ENCODE measurements around the gene IGFBP3.

The IGFBP3 gene

DNA sequence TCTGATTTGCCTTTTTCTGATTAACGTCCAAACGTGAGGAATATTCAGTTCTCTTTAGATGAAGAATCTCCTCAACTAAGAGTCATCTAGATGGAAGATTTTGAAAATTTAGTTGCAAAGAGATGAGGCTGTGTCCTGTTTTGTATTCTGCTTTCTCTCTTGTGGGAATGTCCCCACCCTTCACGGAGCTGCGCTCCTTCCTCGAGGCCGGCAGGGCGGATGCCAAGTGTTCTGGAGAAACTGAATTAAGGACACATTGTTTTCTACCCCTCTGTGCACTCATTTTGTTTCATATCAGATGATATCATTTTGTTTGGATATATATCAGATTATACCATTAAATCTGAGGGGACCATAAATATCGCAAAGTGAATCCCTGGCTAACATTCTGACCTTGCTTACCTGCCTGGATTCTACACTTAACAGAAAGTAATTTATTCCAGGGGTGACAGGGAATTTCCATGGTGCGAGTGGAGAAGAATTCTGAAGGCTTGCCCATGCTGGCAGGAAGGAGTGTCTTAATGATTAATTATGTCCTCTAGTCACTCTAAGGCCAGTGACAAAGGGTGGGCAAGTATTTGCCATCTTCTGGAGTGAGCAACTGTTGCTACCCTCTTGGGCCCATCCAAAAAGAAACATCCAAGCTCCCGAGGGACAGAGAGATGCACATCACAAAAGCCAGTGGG, 47.9 kb upstream of the IGFBP3 start:
- H3K4me2 ChIP-seq (ENCODE audit: insufficient read depth, low read length) = no peak overlapping the region
- no peaks in the 10 kb centered on the region for H3K79me2 ChIP-seq (ENCODE audit: insufficient read depth, low read length)
- DNase-seq = no peak
- H3K27me3 ChIP-seq (ENCODE audit: insufficient read depth, low read length, poor library complexity) = peaks cover 7% of the 10 kb centered on the region
- H3K9ac ChIP-seq (ENCODE audit: low read depth, low read length) = no peak overlapping the region
- H3K36me3 ChIP-seq (ENCODE audit: insufficient read depth, low read length) = no peaks in the 10 kb centered on the region
- TF ChIP-seq, protein P1, sequence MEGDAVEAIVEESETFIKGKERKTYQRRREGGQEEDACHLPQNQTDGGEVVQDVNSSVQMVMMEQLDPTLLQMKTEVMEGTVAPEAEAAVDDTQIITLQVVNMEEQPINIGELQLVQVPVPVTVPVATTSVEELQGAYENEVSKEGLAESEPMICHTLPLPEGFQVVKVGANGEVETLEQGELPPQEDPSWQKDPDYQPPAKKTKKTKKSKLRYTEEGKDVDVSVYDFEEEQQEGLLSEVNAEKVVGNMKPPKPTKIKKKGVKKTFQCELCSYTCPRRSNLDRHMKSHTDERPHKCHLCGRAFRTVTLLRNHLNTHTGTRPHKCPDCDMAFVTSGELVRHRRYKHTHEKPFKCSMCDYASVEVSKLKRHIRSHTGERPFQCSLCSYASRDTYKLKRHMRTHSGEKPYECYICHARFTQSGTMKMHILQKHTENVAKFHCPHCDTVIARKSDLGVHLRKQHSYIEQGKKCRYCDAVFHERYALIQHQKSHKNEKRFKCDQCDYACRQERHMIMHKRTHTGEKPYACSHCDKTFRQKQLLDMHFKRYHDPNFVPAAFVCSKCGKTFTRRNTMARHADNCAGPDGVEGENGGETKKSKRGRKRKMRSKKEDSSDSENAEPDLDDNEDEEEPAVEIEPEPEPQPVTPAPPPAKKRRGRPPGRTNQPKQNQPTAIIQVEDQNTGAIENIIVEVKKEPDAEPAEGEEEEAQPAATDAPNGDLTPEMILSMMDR (IDR thresholded peaks at IDR 0.05; ENCODE audit: borderline replicate concordance, extremely low read depth, low read length, poor library complexity, severe bottlenecking) = no peak
- TF ChIP-seq EZH2 (IDR thresholded peaks at IDR 0.05; ENCODE audit: borderline replicate concordance, low read depth, low read length, severe bottlenecking) = no peak
- no peaks in the 10 kb centered on the region for H4K20me1 ChIP-seq (ENCODE audit: insufficient read depth, low read length)
- ATAC-seq (ENCODE audit: insufficient read depth, low read depth) = no peak
- no peak overlapping the region for H2AFZ ChIP-seq (ENCODE audit: low read depth, low read length)
- no peak overlapping the region for H3K4me3 ChIP-seq (ENCODE audit: low read depth in 1 of 2, low read length in 2 of 2)
- H3K4me1 ChIP-seq (ENCODE audit: insufficient read depth, low read length) = no peaks in the 10 kb centered on the region
- H3K27ac ChIP-seq (ENCODE audit: low read length) = no peak overlapping the region
- no peaks in the 10 kb centered on the region for H3K9me3 ChIP-seq (ENCODE audit: insufficient read depth, low read length, severe bottlenecking)

DNA sequence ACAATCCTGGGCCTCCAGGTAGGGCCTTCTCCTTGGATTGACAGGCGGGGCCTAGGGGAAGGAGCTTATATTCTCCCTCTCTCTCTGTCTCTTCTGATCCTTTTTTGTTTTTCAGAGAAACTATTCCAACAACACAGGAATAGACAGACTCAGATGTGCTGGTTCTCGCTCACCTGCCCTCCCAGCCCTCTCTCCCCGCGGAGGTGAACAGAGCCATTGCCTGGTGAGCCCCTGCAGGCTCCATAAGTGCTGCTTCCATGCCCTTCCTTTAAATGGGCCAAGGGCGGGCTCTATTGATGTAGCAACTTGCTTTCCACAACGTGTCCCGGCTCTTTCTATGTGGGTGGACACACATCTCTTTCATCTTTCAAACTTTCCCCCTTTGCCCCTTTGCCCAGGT, 47.2 kb upstream of the IGFBP3 start:
- no peak overlapping the region for H3K4me2 ChIP-seq (ENCODE audit: insufficient read depth, low read length)
- H3K4me1 ChIP-seq (ENCODE audit: insufficient read depth, low read length) = no peaks in the 10 kb centered on the region
- H3K4me3 ChIP-seq (ENCODE audit: low read depth in 1 of 2, low read length in 2 of 2) = no peak overlapping the region
- no peaks in the 10 kb centered on the region for H3K79me2 ChIP-seq (ENCODE audit: insufficient read depth, low read length)
- no peaks in the 10 kb centered on the region for H3K36me3 ChIP-seq (ENCODE audit: insufficient read depth, low read length)
- H3K27me3 ChIP-seq (ENCODE audit: insufficient read depth, low read length, poor library complexity) = peaks cover 7% of the 10 kb centered on the region
- TF ChIP-seq, protein P1 (IDR thresholded peaks at IDR 0.05; ENCODE audit: borderline replicate concordance, extremely low read depth, low read length, poor library complexity, severe bottlenecking) = no peak
- no peak for TF ChIP-seq EZH2 (IDR thresholded peaks at IDR 0.05; ENCODE audit: borderline replicate concordance, low read depth, low read length, severe bottlenecking)
- H4K20me1 ChIP-seq (ENCODE audit: insufficient read depth, low read length) = no peaks in the 10 kb centered on the region
- DNase-seq = no peak
- no peak overlapping the region for H3K27ac ChIP-seq (ENCODE audit: low read length)
- H2AFZ ChIP-seq (ENCODE audit: low read depth, low read length) = no peak overlapping the region
- no peak for ATAC-seq (ENCODE audit: insufficient read depth, low read depth)
- no peak overlapping the region for H3K9ac ChIP-seq (ENCODE audit: low read depth, low read length)
- no peaks in the 10 kb centered on the region for H3K9me3 ChIP-seq (ENCODE audit: insufficient read depth, low read length, severe bottlenecking)

DNA sequence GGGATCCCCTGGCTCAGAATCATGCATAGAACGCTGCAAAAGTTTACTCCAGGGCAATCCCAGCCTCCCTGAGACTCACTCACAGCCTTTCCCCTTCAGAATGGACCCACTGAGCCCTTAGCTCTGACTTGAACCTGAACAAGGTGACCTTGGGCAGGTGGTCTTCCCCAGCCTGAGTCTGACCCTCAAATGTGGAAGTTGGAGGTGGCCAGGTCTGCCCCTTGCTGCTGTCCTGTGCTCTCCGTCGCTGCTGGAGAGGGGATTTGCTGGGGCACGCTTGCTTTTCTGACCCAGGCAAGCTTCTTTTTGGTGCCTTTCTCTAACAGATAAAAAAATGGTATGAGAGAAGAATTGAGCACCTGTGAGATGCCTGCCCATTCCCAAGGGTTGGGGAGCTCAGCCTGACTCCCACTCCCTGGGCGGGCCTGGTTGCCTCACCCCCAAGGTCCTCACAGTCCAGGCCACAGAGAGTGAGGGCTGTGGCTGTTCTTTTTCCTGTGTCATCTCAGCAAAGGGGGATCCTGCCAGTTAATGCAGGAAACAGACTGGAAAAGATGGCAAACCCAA, 46.6 kb upstream of the IGFBP3 start:
- Histone ChIP-seq H3K79me2 (ENCODE audit: insufficient read depth, low read length) (no peaks in the 10 kb centered on the region), H3K4me3 (ENCODE audit: low read depth in 1 of 2, low read length in 2 of 2) (no peak overlapping the region), H3K36me3 (ENCODE audit: insufficient read depth, low read length) (no peaks in the 10 kb centered on the region), H3K27me3 (ENCODE audit: insufficient read depth, low read length, poor library complexity) (peaks cover 7% of the 10 kb centered on the region), H3K27ac (ENCODE audit: low read length) (no peak overlapping the region), H3K9me3 (ENCODE audit: insufficient read depth, low read length, severe bottlenecking) (no peaks in the 10 kb centered on the region), H3K4me1 (ENCODE audit: insufficient read depth, low read length) (no peaks in the 10 kb centered on the region), H3K4me2 (ENCODE audit: insufficient read depth, low read length) (no peak overlapping the region), H4K20me1 (ENCODE audit: insufficient read depth, low read length) (no peaks in the 10 kb centered on the region), H3K9ac (ENCODE audit: low read depth, low read length) (no peak overlapping the region), H2AFZ (ENCODE audit: low read depth, low read length) (no peak overlapping the region)
- ATAC-seq (ENCODE audit: insufficient read depth, low read depth) (no peak), DNase-seq (no peak)
- TF ChIP-seq, protein P1 (IDR thresholded peaks at IDR 0.05; ENCODE audit: borderline replicate concordance, extremely low read depth, low read length, poor library complexity, severe bottlenecking) = no peak
- no peak for TF ChIP-seq EZH2 (IDR thresholded peaks at IDR 0.05; ENCODE audit: borderline replicate concordance, low read depth, low read length, severe bottlenecking)
